Endothelial cell of umbilical vein (primary cell): ENCODE measurements around the gene SDC3. TPM values are rescaled to one million over a fixed set of nuclear protein-coding genes. Genes with fewer than 3 reads are reported as not detected.

Experiments
- BruUV-seq: library from RNA; stranded (reverse); fragments of 400-500 nt; replicated peaks from 2 replicates; lab custom pipeline; 2021; lab: Mats Ljungman, UMichigan
- CTCF ChIA-PET: fragments of 300-600, 350-600 bp; sonication (Branson Sonifier 250); formaldehyde crosslinking; loops from one replicate; lab custom pipeline; 2021; ENCODE audit warnings: antibody characterized with exemption, inconsistent platforms; lab: Charles Lee
- POLR2A ChIA-PET: fragments of 300-600, 350-600 bp; sonication (Branson Sonifier 250); formaldehyde crosslinking; loops from one replicate; lab custom pipeline; 2021; ENCODE audit warnings: antibody characterized with exemption, inconsistent platforms; lab: Charles Lee
- DNase-seq: peaks from one replicate; pipeline ENCODE4 v3.0.0-alpha.2; 2011; ENCODE audit warnings: low read depth, low spot score
- FAIRE-seq: peaks from 2 replicates; lab custom pipeline; 2011; peaks lifted over from hg19 to GRCh38; lab: Jason Lieb, UNC
- H2AFZ ChIP-seq: 2 replicates; pipeline ENCODE4 v1.6.0; 2012; ENCODE audit warnings: low read depth, low read length, control low read depth, inconsistent platforms
- H3K27ac ChIP-seq: 2 replicates; pipeline ENCODE4 v1.5.1; 2011; ENCODE audit warnings: low read depth, mild to moderate bottlenecking, control low read depth, low read length, moderate library complexity; ENCODE audit not compliant: insufficient read depth
- H3K27me3 ChIP-seq, 2 experiments: 2 replicates each; pipeline versions ENCODE4 v1.6.0 to v1.6.1; 2011; ENCODE audit warnings: low read length in 2 of 2, mixed read lengths in 1 of 2; ENCODE audit not compliant: control insufficient read depth in 2 of 2, insufficient read depth in 2 of 2
- H3K36me3 ChIP-seq, 2 experiments: 2 replicates in 1 of 2; 3 replicates in 1 of 2; pipeline ENCODE4 v1.5.1; 2011; ENCODE audit warnings: low read length in 2 of 2, mild to moderate bottlenecking in 1 of 2, moderate library complexity in 1 of 2; ENCODE audit not compliant: control insufficient read depth in 2 of 2, insufficient read depth in 2 of 2; ENCODE audit errors: extremely low read depth in 1 of 2
- H3K4me1 ChIP-seq: 3 replicates; pipeline ENCODE4 v1.5.1; 2011; ENCODE audit warnings: mild to moderate bottlenecking, low read length; ENCODE audit not compliant: control insufficient read depth, insufficient read depth; ENCODE audit errors: extremely low read depth
- H3K4me2 ChIP-seq: 2 replicates; pipeline ENCODE4 v1.6.1; 2011; ENCODE audit warnings: low read length, control low read depth, mixed read lengths; ENCODE audit not compliant: insufficient read depth
- H3K4me3 ChIP-seq, 3 experiments: fragments of 200-600 bp in 1 of 3; sonication (generic), shearing (Covaris generic) in 1 of 3; replicated peaks in 1 of 3; 2 replicates each; pipeline ENCODE4 v1.5.1; 2011 to 2016; ENCODE audit warnings: control low read depth in 3 of 3, low read length in 3 of 3, mild to moderate bottlenecking in 2 of 3, inconsistent platforms in 1 of 3, low read depth in 1 of 3, moderate library complexity in 1 of 3; ENCODE audit not compliant: insufficient read depth in 1 of 3
- H3K79me2 ChIP-seq: 2 replicates; pipeline ENCODE4 v1.6.0; 2012; ENCODE audit warnings: low read length, inconsistent platforms; ENCODE audit not compliant: control insufficient read depth, insufficient read depth
- H3K9ac ChIP-seq: replicated peaks from 2 replicates; pipeline ENCODE3; 2011; ENCODE audit warnings: low read length, control low read depth; ENCODE audit not compliant: insufficient read depth; ENCODE audit errors: extremely low read depth
- H3K9me1 ChIP-seq: replicated peaks from 3 replicates; pipeline ENCODE4 v1.6.0; 2011; ENCODE audit warnings: mild to moderate bottlenecking, low read length; ENCODE audit not compliant: control insufficient read depth, insufficient read depth; ENCODE audit errors: extremely low read depth
- H3K9me3 ChIP-seq: replicated peaks from 2 replicates; pipeline ENCODE4 v1.5.1; 2012; ENCODE audit warnings: low read length, inconsistent platforms; ENCODE audit not compliant: control insufficient read depth, insufficient read depth
- H4K20me1 ChIP-seq: replicated peaks from 2 replicates; pipeline ENCODE3; 2011; ENCODE audit warnings: mild to moderate bottlenecking, low read length; ENCODE audit not compliant: control insufficient read depth, insufficient read depth; ENCODE audit errors: extremely low read depth
- EZH2 ChIP-seq: IDR thresholded peaks from 2 replicates; pipeline ENCODE4 v1.6.1; 2012; ENCODE audit warnings: borderline replicate concordance, low read depth, mild to moderate bottlenecking, moderate library complexity, low read length, inconsistent platforms; ENCODE audit not compliant: severe bottlenecking
- FOS ChIP-seq: IDR thresholded peaks from 2 replicates; pipeline ENCODE4 v1.6.1; 2011; ENCODE audit warnings: mild to moderate bottlenecking, low read length, moderate library complexity, borderline replicate concordance; ENCODE audit not compliant: insufficient read depth
- GATA2 ChIP-seq: IDR thresholded peaks from 2 replicates; pipeline ENCODE4 v1.7.0; 2011; ENCODE audit warnings: low read depth, mild to moderate bottlenecking, moderate library complexity, mixed read lengths, low read length; ENCODE audit not compliant: insufficient read length, insufficient read depth
- JUN ChIP-seq: IDR thresholded peaks from 2 replicates; pipeline ENCODE4 v1.6.1; 2011; ENCODE audit warnings: borderline replicate concordance, low read depth; ENCODE audit not compliant: insufficient read length, insufficient read depth
- MAX ChIP-seq: IDR thresholded peaks from 2 replicates; pipeline ENCODE4 v1.6.1; 2011; ENCODE audit not compliant: insufficient read depth, insufficient read length
- MYC ChIP-seq: IDR thresholded peaks from one replicate; pipeline ENCODE4 v1.6.1; 2011; ENCODE audit warnings: mild to moderate bottlenecking, low read depth, low read length
- POLR2A ChIP-seq: IDR thresholded peaks from 2 replicates; pipeline ENCODE4 v1.6.1; 2012; ENCODE audit warnings: low read depth, mild to moderate bottlenecking, control low read depth, low read length
- POLR2AphosphoS5 ChIP-seq: IDR thresholded peaks from 2 replicates; pipeline ENCODE4 v1.6.1; 2012; ENCODE audit warnings: low read depth, mild to moderate bottlenecking, control low read depth, low read length, moderate library complexity; ENCODE audit not compliant: insufficient read depth
- dilution Hi-C: fragments of 300-500 bp; cut with MboI; formaldehyde crosslinking; loops from one replicate; pipeline ENCODE4 v1.15.0; 2019; ENCODE audit warnings: low sequenced_read_pairs; ENCODE audit not compliant: extremely low pct_ligation_motif_present
- intact Hi-C: fragments of 100-400 bp; cut with micrococcal nuclease; formaldehyde crosslinking; loops from one replicate; pipeline ENCODE4 v1.10.0; 2022
- polyA plus RNA-seq, 4 experiments: library from polyadenylated mRNA; depleted of rRNA in 3 of 4; stranded (reverse) in 3 of 4; unstranded in 1 of 4; fragments of >200 nt; gene quantifications; 2 replicates each; pipeline versions ENCODE4 v1.2.1 to v1.2.3, GENCODE V29; 2011 to 2012; ENCODE audit warnings: missing spikeins in 1 of 4
- total RNA-seq: library from RNA; stranded (reverse); gene quantifications from 2 replicates; pipeline ENCODE4 v1.2.3, GENCODE V29; 2021
- TF ChIP-seq, protein P1 (sequence below), 2 donors: IDR thresholded peaks; 1 replicate in 1 of 2; 2 replicates in 1 of 2; pipeline ENCODE4 v1.5.1; 2011; ENCODE audit warnings: low read length in 2 of 2, mild to moderate bottlenecking in 2 of 2, moderate library complexity in 2 of 2, control low read depth in 1 of 2, inconsistent platforms in 1 of 2, low read depth in 1 of 2; ENCODE audit not compliant: insufficient read depth in 1 of 2; ENCODE audit errors: extremely low read depth in 1 of 2

Gene SDC3
- total and polyA plus RNA-seq, 2 donors (not counting 3 experiments of a cell fraction or from before 2014, with no cell fraction given) = 7.1 to 25.9 TPM

- FAIRE-seq = no peak
- dilution Hi-C loops (no loop called here), intact Hi-C loops (no loop called here)
- Histone ChIP-seq H3K27ac (no peak overlapping the region), H2AFZ (no peak overlapping the region), H3K9me3 (no peaks in the 10 kb centered on the region), H3K9me1 (no peaks in the 10 kb centered on the region), H3K79me2 (no peaks in the 10 kb centered on the region), H3K4me1 (peaks cover 3% of the 10 kb centered on the region), H3K4me3 (no peak overlapping the region), H3K4me2 (no peak overlapping the region), H3K27me3 (no peaks in the 10 kb centered on the region), H3K9ac (no peak overlapping the region), H4K20me1 (no peaks in the 10 kb centered on the region), H3K36me3 (no peaks in the 10 kb centered on the region)
- TF ChIP-seq, protein P1, sequence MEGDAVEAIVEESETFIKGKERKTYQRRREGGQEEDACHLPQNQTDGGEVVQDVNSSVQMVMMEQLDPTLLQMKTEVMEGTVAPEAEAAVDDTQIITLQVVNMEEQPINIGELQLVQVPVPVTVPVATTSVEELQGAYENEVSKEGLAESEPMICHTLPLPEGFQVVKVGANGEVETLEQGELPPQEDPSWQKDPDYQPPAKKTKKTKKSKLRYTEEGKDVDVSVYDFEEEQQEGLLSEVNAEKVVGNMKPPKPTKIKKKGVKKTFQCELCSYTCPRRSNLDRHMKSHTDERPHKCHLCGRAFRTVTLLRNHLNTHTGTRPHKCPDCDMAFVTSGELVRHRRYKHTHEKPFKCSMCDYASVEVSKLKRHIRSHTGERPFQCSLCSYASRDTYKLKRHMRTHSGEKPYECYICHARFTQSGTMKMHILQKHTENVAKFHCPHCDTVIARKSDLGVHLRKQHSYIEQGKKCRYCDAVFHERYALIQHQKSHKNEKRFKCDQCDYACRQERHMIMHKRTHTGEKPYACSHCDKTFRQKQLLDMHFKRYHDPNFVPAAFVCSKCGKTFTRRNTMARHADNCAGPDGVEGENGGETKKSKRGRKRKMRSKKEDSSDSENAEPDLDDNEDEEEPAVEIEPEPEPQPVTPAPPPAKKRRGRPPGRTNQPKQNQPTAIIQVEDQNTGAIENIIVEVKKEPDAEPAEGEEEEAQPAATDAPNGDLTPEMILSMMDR (IDR thresholded peaks at IDR 0.05; ENCODE audit: extremely low read depth in 1 of 2, insufficient read depth in 1 of 2, low read depth in 1 of 2, low read length in 2 of 2) = no peak
- TF ChIP-seq MAX = no peak
- TF ChIP-seq POLR2AphosphoS5 = no peak
- TF ChIP-seq EZH2 = no peak
- POLR2A ChIA-PET = no interaction called here
- BruUV-seq = no TSS peak
- no peak for DNase-seq
- CTCF ChIA-PET = no interaction called here
These were observed 30.0 kb downstream of the SDC3 start for GRCh38 chr1:30878559-30878958.

DNA sequence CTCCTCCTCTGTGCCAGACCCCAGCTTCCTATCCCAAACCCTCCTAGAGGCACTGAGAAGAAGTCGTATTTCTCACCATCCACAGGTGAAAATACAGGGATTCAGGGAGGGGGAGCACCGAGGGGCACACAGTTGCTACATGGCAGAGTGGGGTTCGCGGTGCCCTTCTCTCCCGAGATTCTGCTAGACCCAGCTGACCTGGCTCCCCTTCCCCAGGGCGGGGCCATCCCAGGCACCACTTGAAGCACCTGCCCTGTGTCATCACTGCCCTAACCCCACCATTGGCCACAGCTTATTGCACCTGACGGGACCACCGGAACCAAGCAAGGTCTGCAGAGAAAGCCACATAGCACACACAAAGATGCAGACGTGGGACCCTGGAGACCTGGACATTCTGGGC, 30.5 kb downstream of the SDC3 start:
- H3K27me3 ChIP-seq = no peaks in the 10 kb centered on the region
- TF ChIP-seq JUN = no peak
- no peak for TF ChIP-seq EZH2
- TF ChIP-seq POLR2A = no peak
- no peak for TF ChIP-seq POLR2AphosphoS5
- no peak for TF ChIP-seq GATA2
- no peak for TF ChIP-seq FOS
- no peak for TF ChIP-seq MYC
- TF ChIP-seq, protein P1 (IDR thresholded peaks at IDR 0.05; ENCODE audit: extremely low read depth in 1 of 2, insufficient read depth in 1 of 2, low read depth in 1 of 2, low read length in 2 of 2) = no peak
- TF ChIP-seq MAX = no peak
- H3K9me3 ChIP-seq = no peaks in the 10 kb centered on the region
- POLR2A ChIA-PET = no interaction called here
- H3K36me3 ChIP-seq = peaks cover 0 to under 1% of the 10 kb centered on the region in 2 experiments
- H2AFZ ChIP-seq = no peak overlapping the region
- CTCF ChIA-PET = no interaction called here
- no peaks in the 10 kb centered on the region for H3K9me1 ChIP-seq
- H4K20me1 ChIP-seq = no peaks in the 10 kb centered on the region
- no TSS peak for BruUV-seq
- H3K27ac ChIP-seq = no peak overlapping the region
- intact Hi-C loops (no loop called here), dilution Hi-C loops (no loop called here)
- no peak overlapping the region for H3K4me3 ChIP-seq
- H3K79me2 ChIP-seq = no peaks in the 10 kb centered on the region
- H3K9ac ChIP-seq = no peak overlapping the region
- no peak for FAIRE-seq
- H3K4me2 ChIP-seq = no peak overlapping the region
- no peak for DNase-seq
- peaks cover 3% of the 10 kb centered on the region for H3K4me1 ChIP-seq
